NCI-H2107 (cell line): ENCODE measurements around the gene GABBR2.

Experiments
- DNase-seq: peaks from one replicate; lab custom pipeline; 2025; lab: John Stamatoyannopoulos, UW

The GABBR2 gene

DNA sequence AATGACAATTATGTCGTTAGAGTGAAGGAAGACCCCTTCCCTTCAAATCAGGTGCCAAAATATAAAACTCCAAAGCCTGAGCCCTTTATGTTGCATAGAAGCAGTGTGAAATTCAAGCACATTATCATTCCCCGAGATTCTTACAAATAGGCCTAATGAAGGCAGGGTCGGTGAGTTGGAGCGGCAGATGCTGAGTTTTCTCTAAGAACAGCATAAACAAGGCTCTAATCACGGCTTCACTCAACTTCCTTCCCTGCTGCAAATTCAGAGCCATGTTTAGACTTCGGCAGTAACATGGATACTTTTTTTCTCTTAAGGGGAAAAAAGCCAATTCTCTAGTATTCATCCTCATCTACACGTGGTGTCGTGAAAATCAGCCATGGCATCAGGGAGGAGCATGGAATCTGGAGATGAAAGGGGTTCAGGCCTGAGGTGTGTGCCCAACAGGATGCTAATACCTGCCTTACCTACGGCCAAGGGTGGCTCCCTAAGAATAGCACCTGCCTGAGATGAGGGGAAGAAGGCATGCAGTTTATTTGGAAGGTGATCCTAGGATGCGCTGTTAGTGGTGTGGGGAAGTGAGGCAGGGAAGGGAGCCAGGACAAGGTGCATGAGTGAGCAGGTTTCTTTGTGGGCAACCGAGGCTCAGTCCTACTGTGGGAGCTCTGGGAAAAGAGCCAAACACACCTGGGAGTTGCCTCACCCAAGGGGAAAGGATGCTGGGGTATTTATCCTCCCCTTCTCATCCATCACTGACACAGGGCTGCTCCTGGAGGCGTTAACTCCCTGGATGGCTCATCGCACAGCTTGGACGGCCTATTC, 306.5 kb downstream of the GABBR2 start:
- no peak for DNase-seq

DNA sequence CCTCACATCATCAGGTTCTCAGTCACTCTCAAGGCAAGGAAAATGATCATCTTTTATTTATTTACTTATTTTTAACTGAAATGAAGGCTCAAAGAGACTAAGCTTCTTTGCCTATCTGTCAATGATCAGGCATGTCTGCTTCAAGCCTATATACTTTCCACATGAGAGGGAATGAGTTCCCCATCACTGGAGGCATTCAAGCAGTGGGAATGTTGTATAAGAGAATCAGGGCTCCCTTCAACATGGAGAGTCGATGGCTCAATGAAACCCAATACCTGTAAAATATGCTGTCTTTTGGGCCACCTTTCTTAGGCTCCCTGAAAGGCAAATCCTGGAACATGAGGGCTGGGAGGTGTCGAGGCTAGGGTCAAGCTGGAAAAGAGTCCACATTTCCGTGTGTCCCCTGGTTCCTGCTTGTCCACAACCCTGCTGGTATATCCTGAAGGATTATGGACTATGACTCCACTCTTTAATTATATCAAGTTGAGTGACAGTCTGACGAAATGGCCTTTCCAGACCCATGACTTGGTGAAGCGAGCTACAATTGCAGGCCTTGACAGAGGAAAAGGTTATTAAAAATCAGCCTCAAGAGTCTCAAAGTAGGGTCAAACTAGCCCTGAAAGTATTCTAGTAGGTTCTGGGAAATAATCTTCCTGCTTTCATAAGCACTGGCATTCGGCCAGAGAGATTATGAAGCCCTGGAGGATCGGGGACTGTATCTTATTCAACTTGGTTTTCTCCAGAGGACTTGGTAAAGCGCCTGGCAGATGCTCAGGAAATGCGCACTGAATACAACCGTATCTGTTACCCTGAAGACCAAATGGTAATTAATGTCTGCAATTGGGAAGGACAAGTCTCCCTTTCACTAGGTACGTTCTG, 307.4 kb downstream of the GABBR2 start:
- no peak for DNase-seq

DNA sequence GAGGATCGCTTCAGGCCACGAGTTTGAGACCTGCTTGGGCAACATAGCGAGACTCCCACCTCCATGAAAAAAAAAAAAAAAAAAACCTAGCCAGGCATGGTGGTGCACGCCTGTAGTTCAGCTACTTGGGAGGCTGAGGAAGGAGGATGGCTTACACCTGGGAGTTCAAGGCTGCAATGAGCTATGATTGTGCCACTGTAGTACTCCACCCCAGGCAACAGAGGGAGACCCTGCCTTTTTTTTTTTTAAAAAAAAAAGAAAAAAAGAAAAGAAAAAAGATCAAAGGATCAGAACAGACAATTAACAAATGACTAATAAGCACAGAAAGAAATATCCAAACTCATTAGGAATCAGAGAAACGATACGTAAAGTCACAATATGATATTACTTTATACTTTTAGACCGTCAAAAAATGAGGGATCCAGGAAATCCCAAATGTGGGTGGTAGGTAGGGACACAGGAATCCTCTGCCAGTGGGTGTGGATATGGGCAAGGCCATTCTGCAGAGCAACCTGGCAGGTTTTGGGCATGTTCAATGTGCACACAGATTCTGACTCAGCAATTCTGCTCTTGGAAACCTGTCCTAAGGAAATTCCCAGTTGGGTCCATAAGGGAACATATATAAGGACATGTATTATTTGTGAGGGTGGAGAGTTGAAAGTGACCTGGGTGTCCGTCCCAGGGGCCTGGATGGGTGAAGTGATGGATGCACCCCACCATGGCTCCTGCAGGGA, 308.6 kb downstream of the GABBR2 start:
- DNase-seq: no peak

DNA sequence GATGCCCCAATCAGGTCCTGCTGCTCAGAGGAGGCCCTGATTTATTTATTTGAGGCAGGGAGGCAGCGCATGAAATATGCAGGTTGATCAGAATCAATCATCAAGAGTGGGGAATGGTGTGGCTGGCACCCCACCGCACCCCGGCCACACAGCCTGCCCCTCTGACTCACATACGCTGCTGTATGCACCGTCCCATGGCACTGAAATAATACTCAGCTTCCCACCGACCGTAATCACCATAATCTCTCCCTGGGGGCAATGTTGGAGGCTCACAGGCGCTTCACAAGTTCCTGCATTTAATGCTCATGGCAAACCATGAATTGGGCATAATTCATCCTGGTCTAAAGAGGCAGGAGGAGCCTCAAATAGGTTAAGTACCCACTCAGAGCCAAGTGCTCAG, 312.1 kb downstream of the GABBR2 start:
- no peak for DNase-seq

DNA sequence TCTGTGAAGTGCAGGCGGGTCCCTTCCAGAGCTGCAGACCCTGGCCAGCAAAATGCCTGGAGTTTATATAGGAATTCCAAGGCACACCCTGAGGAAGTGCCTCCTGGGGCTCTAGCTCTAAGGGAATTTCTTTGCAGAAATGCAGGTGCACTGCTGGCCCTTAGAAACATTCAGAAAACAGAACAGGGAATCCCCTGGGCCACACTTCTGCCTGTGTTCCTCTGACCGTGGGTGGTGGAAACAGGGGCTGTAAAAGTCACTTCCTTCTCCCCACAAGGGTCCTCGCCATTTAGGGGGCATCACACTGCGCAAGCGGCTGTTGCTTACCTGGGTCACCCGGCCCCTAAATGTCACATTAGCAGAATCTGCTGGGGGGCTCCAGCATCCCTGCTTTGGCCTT, 312.5 kb downstream of the GABBR2 start:
- no peak for DNase-seq

DNA sequence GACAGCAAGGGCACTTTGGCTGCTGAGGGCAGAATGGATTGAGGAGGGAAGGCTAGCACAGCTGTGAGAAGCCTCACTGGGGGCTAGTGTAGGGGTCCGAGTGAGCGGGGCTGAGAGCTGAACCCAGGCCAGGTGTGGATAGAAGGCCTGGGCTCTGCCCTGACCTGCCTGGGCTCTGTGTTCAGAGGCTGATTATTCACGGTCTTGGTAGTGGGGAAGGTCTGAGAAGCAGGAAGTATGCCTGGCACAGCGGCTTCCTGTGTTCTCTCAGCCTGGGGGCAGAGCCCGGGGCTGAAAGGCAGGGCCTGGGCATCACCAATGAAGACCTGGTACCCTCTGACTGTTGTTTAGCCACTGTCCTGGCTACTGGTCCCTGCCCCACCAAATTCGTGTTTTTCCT, 316.9 kb downstream of the GABBR2 start:
- DNase-seq: no peak

DNA sequence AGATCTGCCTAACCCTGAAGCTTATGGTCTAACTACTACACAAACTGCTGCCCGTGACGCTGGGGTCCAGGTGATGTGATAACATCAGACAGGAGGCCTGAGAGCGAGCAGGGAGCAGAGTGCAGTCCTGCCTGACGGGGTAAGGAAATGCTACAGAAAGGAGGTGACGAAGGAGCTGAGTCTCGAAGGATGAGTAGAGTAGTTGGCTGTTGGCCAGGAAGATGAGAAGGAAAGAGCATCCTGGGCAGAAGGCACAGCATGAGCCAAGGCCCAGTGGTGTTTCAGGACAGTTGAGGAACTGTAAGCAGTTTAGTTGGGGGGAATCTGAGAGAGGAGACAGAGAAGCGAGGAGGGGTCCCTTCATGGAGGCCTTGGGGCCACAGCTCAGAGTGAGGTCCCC, 317.3 kb downstream of the GABBR2 start:
- DNase-seq: no peak

DNA sequence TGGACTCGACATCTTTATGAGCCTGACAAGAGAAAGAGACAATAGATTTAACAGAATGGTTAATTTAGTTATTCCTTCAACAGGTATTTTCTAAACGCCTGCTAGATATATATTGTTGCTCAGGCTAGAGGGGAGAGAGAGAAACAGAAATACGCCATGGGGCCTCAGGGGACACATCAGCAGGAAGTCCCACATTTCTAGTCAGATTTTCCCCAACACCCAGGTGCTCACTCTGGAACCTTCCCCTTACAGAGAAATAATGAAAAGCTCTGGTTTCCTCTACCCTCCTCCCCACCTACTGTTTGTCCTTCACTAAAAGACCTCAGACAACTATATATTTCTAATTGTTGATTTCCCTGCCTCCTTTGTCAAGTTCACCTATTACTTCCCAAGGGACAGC, 323.0 kb downstream of the GABBR2 start:
- no peak for DNase-seq

DNA sequence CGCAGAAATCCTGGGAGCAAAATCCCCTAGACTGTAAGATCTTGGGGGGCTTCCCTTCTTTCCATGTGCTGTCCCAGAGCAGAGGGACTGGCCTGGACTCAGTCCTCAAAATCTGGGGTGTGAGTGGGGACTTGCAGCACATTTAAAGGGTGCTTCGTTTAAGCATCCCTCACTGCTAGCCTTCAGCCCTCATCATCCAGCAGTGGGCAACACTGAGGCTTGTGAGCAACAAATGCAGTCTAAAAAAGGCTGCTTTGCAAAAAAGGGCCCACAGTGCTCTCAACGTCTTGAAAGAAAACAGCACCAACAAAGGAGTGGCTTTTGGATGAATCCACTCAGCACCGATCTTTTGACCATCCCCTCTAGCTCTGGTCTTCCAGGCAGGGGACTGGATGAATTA, 325.0 kb downstream of the GABBR2 start:
- DNase-seq: no peak

DNA sequence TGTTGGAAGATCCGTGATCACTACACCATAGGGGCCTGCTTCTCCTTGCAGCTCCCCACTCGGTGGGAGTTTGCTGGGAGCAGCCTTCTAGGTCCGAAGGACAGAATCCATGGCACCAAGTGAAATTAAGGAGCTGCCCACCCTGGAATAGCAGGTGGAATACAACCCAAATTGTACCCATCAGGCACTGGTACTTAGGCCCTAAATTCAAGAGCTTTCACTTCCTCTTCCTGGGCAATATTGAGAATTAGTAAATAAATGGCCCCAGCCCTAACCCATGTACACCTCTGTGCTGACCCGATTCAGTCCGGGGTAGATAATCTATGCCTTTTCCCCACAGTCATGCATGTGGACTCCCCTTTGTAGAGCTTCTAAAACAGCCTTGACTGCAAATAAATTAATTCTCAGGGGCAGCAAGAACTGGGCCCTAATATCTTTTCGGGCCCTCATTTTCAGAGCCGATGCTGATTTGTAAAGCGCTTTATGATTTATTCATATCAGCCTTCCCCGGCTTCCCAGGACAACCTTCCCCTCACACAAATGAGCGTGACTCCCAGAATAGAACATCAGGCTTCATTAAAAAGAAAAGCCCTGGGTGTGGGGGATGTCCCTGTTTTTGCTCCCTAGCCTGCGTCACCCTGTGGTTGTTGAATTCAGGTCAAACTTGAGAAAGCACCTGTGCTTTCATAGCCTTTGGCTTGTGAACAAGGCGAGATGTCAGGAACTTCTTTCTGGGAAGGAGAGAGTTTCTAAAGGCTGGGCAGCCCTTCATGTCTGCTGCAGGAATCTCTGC, 327.2 kb downstream of the GABBR2 start:
- DNase-seq: no peak

DNA sequence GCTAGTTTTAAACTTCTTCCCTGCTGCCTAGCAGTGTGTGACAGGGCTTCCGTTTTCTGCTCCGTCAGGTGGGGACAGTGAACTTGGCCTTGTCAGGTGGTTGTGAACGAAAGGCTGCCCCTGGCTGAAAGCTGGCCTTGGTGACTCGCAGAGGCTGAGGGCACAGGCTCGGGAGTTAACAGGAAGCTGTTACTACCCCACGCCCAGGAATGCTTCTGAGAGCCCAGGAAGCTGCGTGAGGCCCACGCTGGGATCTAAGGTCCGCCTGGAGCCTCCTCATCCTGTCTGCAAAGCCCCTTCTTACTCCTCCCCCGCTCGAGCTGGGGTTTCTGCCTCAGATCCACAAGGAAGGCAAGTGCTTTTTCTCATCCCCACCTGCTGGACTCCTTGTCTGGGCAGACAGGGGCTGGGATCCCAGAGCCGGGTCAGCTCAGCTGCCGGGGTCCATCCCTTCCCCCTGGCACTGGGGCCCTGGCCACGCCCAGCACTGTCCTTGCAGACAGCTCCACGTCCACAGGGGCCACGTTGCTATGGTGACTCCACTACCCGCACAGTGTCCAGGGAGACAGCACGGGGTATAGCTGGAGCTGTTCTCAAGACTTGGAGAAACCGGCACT, 328.6 kb downstream of the GABBR2 start:
- no peak for DNase-seq

DNA sequence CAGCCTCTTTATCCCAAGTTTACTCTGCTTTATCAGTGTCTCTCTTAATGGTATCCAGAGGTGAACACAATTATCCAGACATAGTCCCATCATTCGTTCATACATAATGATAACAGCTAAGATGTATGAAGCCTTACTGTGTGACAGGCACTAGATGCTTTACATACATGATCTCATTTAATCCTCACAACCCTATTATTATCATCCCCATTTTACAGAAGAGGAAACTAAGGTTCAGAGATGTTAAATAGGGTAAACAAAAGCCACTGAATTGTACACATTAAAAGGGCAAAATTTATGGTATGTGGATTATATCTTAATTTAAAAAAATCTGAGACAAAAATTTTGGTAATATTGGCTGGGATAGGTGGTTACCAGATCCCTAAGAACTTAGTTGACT, 329.2 kb downstream of the GABBR2 start:
- DNase-seq: no peak

DNA sequence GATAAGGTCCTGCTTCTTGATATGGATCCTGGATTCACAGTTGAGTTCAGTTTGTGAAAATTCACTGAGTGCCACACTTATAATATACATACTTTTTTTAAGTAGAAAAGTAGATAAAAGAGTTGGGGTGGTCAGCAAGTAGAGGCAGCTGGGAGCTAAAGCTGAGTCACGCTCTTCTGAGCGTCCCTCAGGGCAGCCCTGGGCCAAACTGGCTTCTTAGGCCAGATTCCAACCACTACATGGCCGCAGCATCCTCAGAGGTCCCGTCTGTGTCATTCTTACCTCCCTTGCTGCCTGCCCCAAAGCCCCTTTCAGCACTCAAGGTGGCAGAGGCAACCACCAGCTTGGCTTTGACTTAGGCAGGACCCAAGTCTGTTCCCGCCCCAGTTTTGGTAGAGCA, 329.9 kb downstream of the GABBR2 start:
- no peak for DNase-seq

DNA sequence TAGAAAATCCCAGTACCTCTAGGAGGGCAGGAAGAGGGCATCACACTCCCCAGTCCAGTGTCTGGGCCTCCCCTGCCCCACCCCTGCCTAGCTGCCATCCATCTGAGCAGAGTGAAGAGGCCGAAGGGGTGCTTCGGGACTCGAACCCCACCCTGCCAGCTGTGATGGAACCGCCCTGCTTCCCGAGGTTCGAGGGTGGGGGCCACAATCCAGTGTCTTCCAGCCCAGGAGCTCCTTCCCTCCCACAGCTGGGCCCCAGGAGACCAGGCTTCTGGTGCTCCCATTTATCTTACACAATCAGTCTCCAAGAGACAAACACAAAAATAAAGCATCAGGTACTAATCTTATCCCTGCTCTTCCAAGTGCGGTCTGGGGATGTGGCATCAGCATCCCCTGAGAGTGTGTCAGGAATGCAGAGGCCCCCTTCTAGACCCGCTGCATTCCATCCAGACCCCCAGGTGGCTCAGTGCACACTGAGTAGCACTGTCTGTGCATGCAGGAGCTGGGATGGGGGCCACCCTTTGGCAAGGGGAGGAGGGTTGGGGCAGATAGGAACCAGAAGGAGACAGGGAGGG, 330.4 kb downstream of the GABBR2 start:
- no peak for DNase-seq

DNA sequence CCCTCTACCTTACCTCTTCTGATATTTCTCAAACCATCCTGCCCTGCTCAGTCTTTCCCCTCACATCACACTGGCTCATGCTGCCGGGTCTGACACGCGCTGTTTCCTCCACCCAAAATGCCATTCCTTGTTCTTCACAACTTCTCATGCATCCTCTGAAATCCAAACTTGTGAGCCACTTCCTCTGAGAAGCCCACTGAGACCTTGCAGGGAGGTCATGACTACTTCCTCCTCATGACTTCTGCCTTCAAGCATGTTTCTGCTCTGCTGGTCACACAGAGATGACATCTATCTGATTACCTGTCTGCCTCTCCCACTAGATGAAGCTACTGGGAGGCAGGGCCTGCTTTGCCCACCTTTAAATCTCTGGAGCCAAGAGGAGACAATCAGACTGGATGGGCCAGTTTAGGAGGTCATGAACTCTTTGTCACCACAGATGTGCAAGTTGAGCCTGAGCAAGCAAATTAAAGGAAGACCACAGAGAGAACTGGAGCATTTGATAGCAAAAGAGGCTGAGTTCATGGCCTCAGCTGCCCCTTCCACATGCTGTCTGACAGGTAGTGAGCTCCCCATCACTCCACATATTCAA, 333.5 kb downstream of the GABBR2 start:
- DNase-seq: no peak

DNA sequence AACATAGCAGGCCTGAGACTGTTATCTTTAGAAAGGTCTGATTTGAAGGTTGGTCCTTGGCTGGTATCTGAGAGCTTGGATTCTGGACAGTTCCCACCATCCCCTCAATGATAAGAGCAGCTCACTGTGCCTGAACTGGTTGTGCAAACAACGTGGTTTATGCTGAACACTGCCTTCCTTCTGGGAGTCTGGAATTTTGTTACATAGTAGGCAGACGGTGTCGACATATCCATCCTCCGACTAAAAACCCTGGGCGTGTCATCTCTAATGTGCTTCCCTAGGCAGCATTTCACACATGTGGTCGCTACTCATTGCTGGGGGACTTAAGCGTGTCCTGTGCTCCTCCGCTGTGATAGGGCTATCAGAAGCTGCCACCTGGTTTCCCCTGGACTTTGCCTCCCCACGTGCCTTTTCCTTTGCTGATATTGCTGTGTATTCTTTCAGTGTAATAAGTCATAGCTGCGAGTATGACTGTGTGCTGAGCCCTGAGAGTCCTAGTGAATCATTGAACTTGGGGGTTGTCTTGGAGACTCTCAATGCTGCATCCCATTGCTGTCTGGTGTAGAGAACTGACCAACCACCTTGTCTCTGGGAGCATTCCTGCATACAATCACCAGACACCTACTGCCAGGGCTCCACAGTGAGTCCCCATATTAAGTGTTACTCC, 334.2 kb downstream of the GABBR2 start:
- DNase-seq: no peak

DNA sequence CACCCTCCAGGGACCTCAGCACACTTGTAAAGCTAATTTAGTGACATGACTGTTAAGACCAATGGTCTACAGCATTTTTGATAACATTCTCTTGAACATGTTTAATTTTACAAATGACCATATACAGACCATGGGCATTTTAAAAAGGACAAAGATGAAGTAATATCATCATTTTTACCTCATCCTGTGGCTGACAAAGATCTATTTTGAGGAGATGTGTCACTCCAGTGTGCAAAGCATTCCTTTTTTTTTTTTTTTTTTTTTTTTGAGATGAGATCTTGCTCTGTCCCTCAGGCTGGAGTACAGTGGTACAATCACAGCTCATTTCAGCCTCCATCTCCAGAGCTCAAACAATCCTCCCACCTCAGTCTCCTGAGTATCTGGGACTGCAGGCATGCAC, 335.1 kb downstream of the GABBR2 start:
- DNase-seq: no peak

DNA sequence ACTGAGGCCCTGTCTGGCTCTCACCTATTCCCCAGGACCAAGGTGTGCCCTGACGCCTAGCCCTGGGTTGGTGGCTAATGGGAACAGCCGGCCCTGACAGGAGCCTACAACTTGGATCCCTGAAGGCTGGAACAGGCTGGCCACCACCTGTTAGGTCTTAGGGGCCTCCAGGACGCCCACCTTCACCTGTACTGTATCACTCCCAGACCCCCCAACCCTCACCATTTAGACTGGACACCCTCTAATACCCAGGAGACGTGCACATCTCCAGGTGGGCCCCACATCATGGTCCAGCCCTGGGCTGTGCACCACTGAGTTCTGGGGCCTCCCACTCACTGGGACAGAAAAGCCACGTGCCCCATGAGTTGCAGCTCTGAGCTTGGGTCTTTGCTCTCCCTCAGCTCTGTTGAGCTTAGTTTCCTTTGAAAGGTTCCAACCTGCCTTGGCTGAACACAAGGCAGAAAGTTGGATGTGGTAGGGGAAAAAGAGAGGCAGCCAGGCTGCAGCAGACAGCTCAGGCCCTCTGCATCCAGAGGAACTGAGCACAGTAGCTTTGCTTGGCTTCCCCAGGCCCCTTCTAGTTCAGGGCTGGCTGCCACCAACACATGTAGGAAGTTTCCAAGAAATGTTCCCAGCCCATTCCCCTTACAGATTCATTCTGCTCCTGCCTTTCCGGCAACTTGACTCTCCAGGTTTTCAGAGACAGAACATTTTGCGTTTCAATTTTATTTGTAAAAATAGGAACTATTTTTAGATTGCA, 336.5 kb downstream of the GABBR2 start:
- DNase-seq: no peak

DNA sequence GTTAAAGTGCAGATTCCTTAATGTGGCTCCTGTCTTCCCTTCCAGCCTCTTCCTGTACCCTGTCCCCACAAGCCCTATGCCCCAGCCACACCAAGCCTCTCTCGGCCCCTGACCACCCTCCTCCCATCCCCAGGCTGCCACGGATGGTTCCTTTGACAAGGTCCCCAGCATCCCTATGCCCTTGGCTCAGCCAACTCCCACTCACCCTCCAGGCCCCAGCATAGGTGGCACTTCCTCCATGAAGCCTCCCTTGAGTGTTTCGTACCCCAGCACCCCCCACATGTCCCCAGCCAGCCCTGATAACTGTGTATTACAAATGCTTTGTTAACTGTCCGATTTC, 337.8 kb downstream of the GABBR2 start:
- no peak for DNase-seq
